ENCODE measurements around the gene LENG8.

The LENG8 gene

DNA sequence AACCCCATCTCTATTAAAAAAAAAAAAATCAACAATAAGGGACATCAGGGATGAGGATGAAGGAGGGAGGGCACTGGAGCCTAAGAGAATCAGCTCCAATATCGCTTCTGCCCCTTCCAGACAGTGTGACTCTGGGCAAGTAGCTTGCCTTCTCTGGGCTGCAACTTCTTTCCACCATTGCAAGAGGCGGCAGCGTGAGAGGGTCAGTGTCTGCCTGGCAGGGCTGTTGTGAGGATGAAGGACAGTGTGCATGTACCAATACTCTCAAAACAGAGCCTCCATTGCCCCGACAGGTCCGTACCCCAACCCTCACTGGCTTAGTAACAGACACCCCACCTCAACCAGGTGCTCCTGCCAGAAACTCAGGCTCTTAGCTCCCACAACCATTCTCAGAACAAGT, 15.3 kb upstream of the LENG8 start:
- peaks cover 5% of the 10 kb centered on the region; the same call in 1 of the 2 replicates for H3K36me3 ChIP-seq (ENCODE audit: insufficient read depth, low read length)
- no peak overlapping the region for H3K9ac ChIP-seq (ENCODE audit: low read length)
- H2AFZ ChIP-seq (ENCODE audit: low read length), result no peak overlapping the region
- no peak overlapping the region for H3K27ac ChIP-seq (ENCODE audit: low read depth, low read length, poor library complexity, severe bottlenecking)
- peaks cover 11% of the 10 kb centered on the region for H3K4me1 ChIP-seq (ENCODE audit: insufficient read depth, low read length, severe bottlenecking)
- no peaks in the 10 kb centered on the region for H4K20me1 ChIP-seq (ENCODE audit: insufficient read depth, low read length)
- H3K79me2 ChIP-seq (ENCODE audit: insufficient read depth, low read length), result no peaks in the 10 kb centered on the region
- H3K4me2 ChIP-seq (ENCODE audit: low read length), result no peak overlapping the region
- no peaks in the 10 kb centered on the region for H3F3A ChIP-seq (ENCODE audit: insufficient read depth, low read length)
- H3K27me3 ChIP-seq (ENCODE audit: insufficient read depth, low read length), result 0 out of 2 replicates have a peak, but pooled peaks cover 4% of the 10 kb centered on the region
- TF ChIP-seq, protein P1, sequence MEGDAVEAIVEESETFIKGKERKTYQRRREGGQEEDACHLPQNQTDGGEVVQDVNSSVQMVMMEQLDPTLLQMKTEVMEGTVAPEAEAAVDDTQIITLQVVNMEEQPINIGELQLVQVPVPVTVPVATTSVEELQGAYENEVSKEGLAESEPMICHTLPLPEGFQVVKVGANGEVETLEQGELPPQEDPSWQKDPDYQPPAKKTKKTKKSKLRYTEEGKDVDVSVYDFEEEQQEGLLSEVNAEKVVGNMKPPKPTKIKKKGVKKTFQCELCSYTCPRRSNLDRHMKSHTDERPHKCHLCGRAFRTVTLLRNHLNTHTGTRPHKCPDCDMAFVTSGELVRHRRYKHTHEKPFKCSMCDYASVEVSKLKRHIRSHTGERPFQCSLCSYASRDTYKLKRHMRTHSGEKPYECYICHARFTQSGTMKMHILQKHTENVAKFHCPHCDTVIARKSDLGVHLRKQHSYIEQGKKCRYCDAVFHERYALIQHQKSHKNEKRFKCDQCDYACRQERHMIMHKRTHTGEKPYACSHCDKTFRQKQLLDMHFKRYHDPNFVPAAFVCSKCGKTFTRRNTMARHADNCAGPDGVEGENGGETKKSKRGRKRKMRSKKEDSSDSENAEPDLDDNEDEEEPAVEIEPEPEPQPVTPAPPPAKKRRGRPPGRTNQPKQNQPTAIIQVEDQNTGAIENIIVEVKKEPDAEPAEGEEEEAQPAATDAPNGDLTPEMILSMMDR (IDR thresholded peaks at IDR 0.05; ENCODE audit: low read length), result no peak
- no peak for TF ChIP-seq EZH2 (IDR thresholded peaks at IDR 0.05; ENCODE audit: borderline replicate concordance, low read length)
- H3K4me3 ChIP-seq (ENCODE audit: low read depth, low read length, poor library complexity, severe bottlenecking), result no peak overlapping the region
- no peaks in the 10 kb centered on the region for H3K9me3 ChIP-seq (ENCODE audit: low read length)
- H3K9me2 ChIP-seq (ENCODE audit: low read depth, low read length), result no peaks in the 10 kb centered on the region

DNA sequence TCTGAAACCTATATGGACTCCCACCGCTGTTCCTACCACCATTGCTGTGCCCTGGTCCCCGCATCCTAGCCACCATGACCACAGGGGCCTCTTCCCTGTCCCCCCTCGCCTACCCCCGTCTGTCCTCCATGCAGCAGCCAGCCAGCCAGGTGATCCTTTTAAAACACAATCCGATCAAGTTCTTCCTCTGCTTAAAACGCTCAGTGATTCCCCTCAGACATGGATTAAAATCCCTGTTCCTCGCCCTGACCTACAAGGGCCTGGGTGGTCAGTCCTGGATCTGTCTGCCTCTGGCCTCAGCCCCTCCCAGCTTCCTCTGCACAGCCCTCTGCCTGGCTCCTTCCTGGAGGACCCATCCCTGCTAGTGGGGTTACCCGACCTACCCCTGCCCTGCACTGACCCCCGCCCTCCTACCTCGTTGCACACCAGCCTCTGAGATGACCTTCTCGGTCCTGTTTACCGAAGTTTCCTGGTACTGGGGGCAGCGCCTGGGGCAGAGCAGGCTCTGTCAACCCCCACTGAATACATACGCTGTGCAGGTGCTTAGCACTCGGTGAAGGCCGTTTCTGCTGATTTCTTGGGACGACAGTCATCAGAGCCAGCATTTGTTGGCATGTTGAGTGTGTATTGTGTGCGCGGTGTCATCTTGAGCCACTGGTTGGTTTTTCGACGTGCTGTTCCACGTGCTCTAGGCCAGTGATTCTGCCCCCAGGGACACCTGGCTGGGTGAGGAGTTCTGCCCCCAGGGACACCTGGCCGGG, 14.7 kb upstream of the LENG8 start:
- Histone ChIP-seq H3F3A (ENCODE audit: insufficient read depth, low read length) (no peaks in the 10 kb centered on the region), H3K4me1 (ENCODE audit: insufficient read depth, low read length, severe bottlenecking) (peaks cover 11% of the 10 kb centered on the region), H3K9ac (ENCODE audit: low read length) (no peak overlapping the region), H2AFZ (ENCODE audit: low read length) (no peak overlapping the region), H3K27ac (ENCODE audit: low read depth, low read length, poor library complexity, severe bottlenecking) (no peak overlapping the region), H3K4me3 (ENCODE audit: low read depth, low read length, poor library complexity, severe bottlenecking) (no peak overlapping the region), H3K9me3 (ENCODE audit: low read length) (no peaks in the 10 kb centered on the region), H3K4me2 (ENCODE audit: low read length) (no peak overlapping the region), H3K9me2 (ENCODE audit: low read depth, low read length) (no peaks in the 10 kb centered on the region), H3K36me3 (ENCODE audit: insufficient read depth, low read length) (peaks cover 10% of the 10 kb centered on the region; the same call in 1 of the 2 replicates), H3K27me3 (ENCODE audit: insufficient read depth, low read length) (0 out of 2 replicates have a peak, but pooled peaks cover 4% of the 10 kb centered on the region), H3K79me2 (ENCODE audit: insufficient read depth, low read length) (no peaks in the 10 kb centered on the region), H4K20me1 (ENCODE audit: insufficient read depth, low read length) (no peaks in the 10 kb centered on the region)
- TF ChIP-seq EZH2 (IDR thresholded peaks at IDR 0.05; ENCODE audit: borderline replicate concordance, low read length), result no peak
- TF ChIP-seq, protein P1 (IDR thresholded peaks at IDR 0.05; ENCODE audit: low read length), result no peak

GRCh38 chr19:54434873-54435214, 14.2 kb upstream of the LENG8 start:
- Histone ChIP-seq H3K27me3 (ENCODE audit: insufficient read depth, low read length) (0 out of 2 replicates have a peak, but pooled peaks cover 4% of the 10 kb centered on the region), H3K27ac (ENCODE audit: low read depth, low read length, poor library complexity, severe bottlenecking) (no peak overlapping the region), H3K4me1 (ENCODE audit: insufficient read depth, low read length, severe bottlenecking) (peaks cover 11% of the 10 kb centered on the region), H2AFZ (ENCODE audit: low read length) (no peak overlapping the region), H3K36me3 (ENCODE audit: insufficient read depth, low read length) (peaks cover 10% of the 10 kb centered on the region; the same call in 1 of the 2 replicates), H3K9me3 (ENCODE audit: low read length) (no peaks in the 10 kb centered on the region), H3K9me2 (ENCODE audit: low read depth, low read length) (no peaks in the 10 kb centered on the region), H3K4me2 (ENCODE audit: low read length) (no peak overlapping the region), H3K4me3 (ENCODE audit: low read depth, low read length, poor library complexity, severe bottlenecking) (no peak overlapping the region), H4K20me1 (ENCODE audit: insufficient read depth, low read length) (no peaks in the 10 kb centered on the region), H3K79me2 (ENCODE audit: insufficient read depth, low read length) (no peaks in the 10 kb centered on the region), H3K9ac (ENCODE audit: low read length) (no peak overlapping the region), H3F3A (ENCODE audit: insufficient read depth, low read length) (no peaks in the 10 kb centered on the region)
- no peak for TF ChIP-seq EZH2 (IDR thresholded peaks at IDR 0.05; ENCODE audit: borderline replicate concordance, low read length)
- TF ChIP-seq, protein P1 (IDR thresholded peaks at IDR 0.05; ENCODE audit: low read length), result no peak
